Endodermal cell (in vitro differentiated cells): Measurements from ENCODE around the gene USP48. TPM values are rescaled to one million over a fixed set of nuclear protein-coding genes. Genes with fewer than 3 reads are reported as not detected.
"Not testable (repeated sequence)": the region's sequence is repeated elsewhere in the genome, so short reads cannot be mapped to it uniquely, and the experiment has no call there.

ENCODE experiments used
- DNase-seq: peaks from one replicate; pipeline ENCODE4 v3.0.0-alpha.2; 2017
- H3K27ac ChIP-seq: 2 replicates; pipeline ENCODE4 v1.5.1; 2013; ENCODE audit warnings: mild to moderate bottlenecking, low read depth, low read length, moderate library complexity
- H3K27me3 ChIP-seq: 2 replicates; pipeline ENCODE4 v1.6.1; 2013; ENCODE audit warnings: mild to moderate bottlenecking, low read length, moderate library complexity; ENCODE audit not compliant: insufficient read depth, control insufficient read depth, poor library complexity, severe bottlenecking
- H3K36me3 ChIP-seq: 2 replicates; pipeline ENCODE4 v1.7.0; 2013; ENCODE audit warnings: mild to moderate bottlenecking, low read length, moderate library complexity; ENCODE audit not compliant: control insufficient read depth, insufficient read depth
- H3K4me1 ChIP-seq: one replicate; pipeline ENCODE4 v1.7.0; 2013; ENCODE audit warnings: low read length; ENCODE audit not compliant: control insufficient read depth, insufficient read depth
- H3K4me3 ChIP-seq: 2 replicates; pipeline ENCODE4 v1.5.1; 2013; ENCODE audit warnings: mild to moderate bottlenecking, low read length, moderate library complexity
- H3K9ac ChIP-seq: 2 replicates; pipeline ENCODE4 v1.6.1; 2013; ENCODE audit warnings: mild to moderate bottlenecking, low read length, moderate library complexity; ENCODE audit not compliant: poor library complexity, severe bottlenecking; ENCODE audit errors: extremely low read depth
- H3K9me3 ChIP-seq: 2 replicates; pipeline ENCODE4 v1.6.1; 2013; ENCODE audit warnings: mild to moderate bottlenecking, low read length, moderate library complexity; ENCODE audit not compliant: control insufficient read depth
- H3K27ac Mint-ChIP-seq: 2 replicates; pipeline ENCODE4 v1.8.0; 2020; ENCODE audit warnings: mixed read lengths
- H3K27me3 Mint-ChIP-seq: 2 replicates; pipeline ENCODE4 v1.8.0; 2021; ENCODE audit warnings: mild to moderate bottlenecking, mixed read lengths; ENCODE audit not compliant: insufficient read depth
- H3K36me3 Mint-ChIP-seq: 2 replicates; pipeline ENCODE4 v1.8.0; 2020; ENCODE audit warnings: low read depth, mixed read lengths
- H3K4me1 Mint-ChIP-seq: 2 replicates; pipeline ENCODE4 v1.8.0; 2020; ENCODE audit warnings: mixed read lengths
- H3K4me3 Mint-ChIP-seq: 2 replicates; pipeline ENCODE4 v1.8.0; 2020; ENCODE audit warnings: mild to moderate bottlenecking, moderate library complexity, mixed read lengths
- H3K9me3 Mint-ChIP-seq: 2 replicates; pipeline ENCODE4 v1.8.0; 2020; ENCODE audit warnings: mild to moderate bottlenecking, mixed read lengths
- WGBS, 2 experiments: methylation state at CpG; one replicate each; pipeline versions ENCODE4 v1.1.5 to v1.1.7; 2013; ENCODE audit warnings: missing lambda C conversion rate in 2 of 2, mixed read lengths in 1 of 2; ENCODE audit not compliant: insufficient coverage in 1 of 2, insufficient read length in 1 of 2; 5-methylcytosine and 5-hydroxymethylcytosine counted together
- total RNA-seq, 2 donors: library from RNA; stranded (reverse); fragmentation: NEBNext Ultra II Directional in 1 of 2; extraction: Animal tissue kit (Norgen Biotek cat#: 25700) in 1 of 2; gene quantifications; 2 replicates in 1 of 2; 3 replicates in 1 of 2; pipeline ENCODE4 v1.2.1, GENCODE V29; 2021
- TF ChIP-seq, protein P1 (sequence below): fragments of 200-600 bp; sonication (generic); conservative IDR thresholded peaks from 2 replicates; pipeline ENCODE4 v1.5.0; 2021; ENCODE audit warnings: antibody characterized with exemption, mild to moderate bottlenecking

The USP48 gene
- total RNA-seq, 2 donors from 2014 or later, result 73.8 to 78.6 TPM

DNA sequence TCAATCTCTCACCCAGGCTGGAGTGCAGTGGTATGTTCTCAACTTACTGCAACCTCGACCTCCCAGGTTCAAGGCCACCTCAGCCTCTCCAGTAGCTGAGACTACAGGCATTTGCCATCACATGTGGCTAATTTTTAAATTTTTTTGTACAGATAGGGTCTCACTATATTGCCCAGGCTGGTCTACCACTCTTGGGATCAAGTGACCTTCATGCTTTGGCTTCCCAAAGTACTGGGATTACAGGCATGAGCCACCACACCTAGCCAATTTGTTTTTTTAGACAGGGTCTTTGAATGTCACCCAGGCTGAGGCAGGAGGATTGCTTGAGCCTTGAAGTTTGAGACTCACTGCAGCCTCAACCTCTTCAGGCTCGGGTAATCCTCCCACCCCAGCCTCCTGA, 10.2 kb upstream of the USP48 start:
- TF ChIP-seq, protein P1, sequence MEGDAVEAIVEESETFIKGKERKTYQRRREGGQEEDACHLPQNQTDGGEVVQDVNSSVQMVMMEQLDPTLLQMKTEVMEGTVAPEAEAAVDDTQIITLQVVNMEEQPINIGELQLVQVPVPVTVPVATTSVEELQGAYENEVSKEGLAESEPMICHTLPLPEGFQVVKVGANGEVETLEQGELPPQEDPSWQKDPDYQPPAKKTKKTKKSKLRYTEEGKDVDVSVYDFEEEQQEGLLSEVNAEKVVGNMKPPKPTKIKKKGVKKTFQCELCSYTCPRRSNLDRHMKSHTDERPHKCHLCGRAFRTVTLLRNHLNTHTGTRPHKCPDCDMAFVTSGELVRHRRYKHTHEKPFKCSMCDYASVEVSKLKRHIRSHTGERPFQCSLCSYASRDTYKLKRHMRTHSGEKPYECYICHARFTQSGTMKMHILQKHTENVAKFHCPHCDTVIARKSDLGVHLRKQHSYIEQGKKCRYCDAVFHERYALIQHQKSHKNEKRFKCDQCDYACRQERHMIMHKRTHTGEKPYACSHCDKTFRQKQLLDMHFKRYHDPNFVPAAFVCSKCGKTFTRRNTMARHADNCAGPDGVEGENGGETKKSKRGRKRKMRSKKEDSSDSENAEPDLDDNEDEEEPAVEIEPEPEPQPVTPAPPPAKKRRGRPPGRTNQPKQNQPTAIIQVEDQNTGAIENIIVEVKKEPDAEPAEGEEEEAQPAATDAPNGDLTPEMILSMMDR, result no peak
- no peaks in the 10 kb centered on the region for H3K9me3 ChIP-seq
- Mint-ChIP-seq H3K27ac (no peak overlapping the region), H3K36me3 (no peaks in the 10 kb centered on the region), H3K4me1 (no peaks in the 10 kb centered on the region), H3K9me3 (peaks cover 7% of the 10 kb centered on the region), H3K4me3 (no peak overlapping the region), H3K27me3 (no peaks in the 10 kb centered on the region)
- H3K9ac ChIP-seq, result no peak overlapping the region
- no peak overlapping the region for H3K4me3 ChIP-seq
- DNase-seq, result no peak
- no peaks in the 10 kb centered on the region for H3K27me3 ChIP-seq
- no peaks in the 10 kb centered on the region for H3K36me3 ChIP-seq
- no peak overlapping the region for H3K27ac ChIP-seq
- H3K4me1 ChIP-seq, result no peaks in the 10 kb centered on the region
- WGBS, 2 experiments, result 89 to 100% methylated on average over 1 to 2 of the region's 2 CpGs

DNA sequence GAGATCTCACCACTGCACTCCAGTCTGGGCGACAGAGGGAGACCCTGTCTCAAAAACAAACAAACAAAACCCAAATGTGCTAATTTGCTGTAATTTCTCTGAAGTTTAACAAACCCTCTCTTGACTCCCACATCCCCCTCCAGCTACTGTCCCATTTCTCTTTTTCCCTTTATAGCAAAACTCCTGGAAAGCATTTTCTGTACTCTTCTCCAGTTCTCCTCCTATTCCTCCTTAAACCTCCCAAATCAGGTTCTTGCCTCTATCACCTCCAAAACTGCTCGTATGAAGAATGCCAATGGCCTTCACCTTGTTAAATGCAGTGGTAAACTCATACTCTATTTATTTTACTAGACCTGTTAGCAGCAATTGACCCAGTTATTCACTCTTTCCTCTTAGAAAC, 3.7 kb upstream of the USP48 start:
- Histone ChIP-seq H3K4me1 (no peaks in the 10 kb centered on the region), H3K9me3 (no peaks in the 10 kb centered on the region), H3K27ac (no peak overlapping the region), H3K9ac (no peak overlapping the region), H3K27me3 (no peaks in the 10 kb centered on the region), H3K36me3 (no peaks in the 10 kb centered on the region), H3K4me3 (no peak overlapping the region)
- Mint-ChIP-seq H3K27me3 (no peaks in the 10 kb centered on the region), H3K4me3 (no peak overlapping the region), H3K27ac (no peak overlapping the region), H3K9me3 (no peaks in the 10 kb centered on the region), H3K4me1 (peaks cover 3% of the 10 kb centered on the region), H3K36me3 (no peaks in the 10 kb centered on the region)
- TF ChIP-seq, protein P1, result no peak
- DNase-seq, result no peak
- WGBS, 2 experiments, result 86 to 93% methylated on average over 1 to 2 of the region's 2 CpGs

DNA sequence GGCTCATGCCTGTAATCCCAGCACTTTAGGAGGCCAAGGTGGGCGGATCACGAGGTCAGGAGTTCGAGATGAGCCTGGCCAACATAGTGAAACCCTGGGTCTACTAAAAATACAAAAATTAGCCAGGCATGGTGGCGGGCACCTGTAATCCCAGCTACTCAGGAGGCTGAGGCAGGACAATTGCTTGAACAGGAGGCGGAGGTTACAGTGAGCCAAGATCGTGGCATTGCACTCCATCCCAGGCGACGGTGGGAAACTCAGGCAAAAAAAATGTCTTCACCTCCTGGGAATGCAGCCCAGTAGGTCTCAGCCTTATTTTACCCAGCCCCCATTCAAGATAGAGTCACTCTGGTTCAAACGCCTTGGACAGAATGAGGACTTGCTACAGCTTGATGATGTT, 2.8 kb upstream of the USP48 start:
- not testable (repeated sequence) for H3K27ac ChIP-seq, H3K27ac Mint-ChIP-seq, DNase-seq, H3K9me3 Mint-ChIP-seq, H3K9ac ChIP-seq, H3K4me3 Mint-ChIP-seq, H3K36me3 ChIP-seq, H3K27me3 ChIP-seq, H3K4me3 ChIP-seq, H3K36me3 Mint-ChIP-seq, H3K4me1 ChIP-seq, H3K4me1 Mint-ChIP-seq, H3K9me3 ChIP-seq, H3K27me3 Mint-ChIP-seq
- WGBS, 2 experiments, result 88 to 93% methylated on average over 9 of the region's 9 CpGs
